GM12875 (cell line): ENCODE data around the gene PURA.

ENCODE experiments used
- H3K4me3 ChIP-seq: one replicate; pipeline ENCODE4 v1.5.1; 2011; ENCODE audit warnings: low read depth, low read length, control low read depth
- TF ChIP-seq, protein P1 (sequence below): IDR thresholded peaks from 2 replicates; pipeline ENCODE4 v1.5.1; 2011; ENCODE audit warnings: low read depth, mild to moderate bottlenecking, control low read depth, inconsistent platforms, low read length, moderate library complexity, borderline replicate concordance; ENCODE audit not compliant: insufficient read depth

Gene PURA

DNA sequence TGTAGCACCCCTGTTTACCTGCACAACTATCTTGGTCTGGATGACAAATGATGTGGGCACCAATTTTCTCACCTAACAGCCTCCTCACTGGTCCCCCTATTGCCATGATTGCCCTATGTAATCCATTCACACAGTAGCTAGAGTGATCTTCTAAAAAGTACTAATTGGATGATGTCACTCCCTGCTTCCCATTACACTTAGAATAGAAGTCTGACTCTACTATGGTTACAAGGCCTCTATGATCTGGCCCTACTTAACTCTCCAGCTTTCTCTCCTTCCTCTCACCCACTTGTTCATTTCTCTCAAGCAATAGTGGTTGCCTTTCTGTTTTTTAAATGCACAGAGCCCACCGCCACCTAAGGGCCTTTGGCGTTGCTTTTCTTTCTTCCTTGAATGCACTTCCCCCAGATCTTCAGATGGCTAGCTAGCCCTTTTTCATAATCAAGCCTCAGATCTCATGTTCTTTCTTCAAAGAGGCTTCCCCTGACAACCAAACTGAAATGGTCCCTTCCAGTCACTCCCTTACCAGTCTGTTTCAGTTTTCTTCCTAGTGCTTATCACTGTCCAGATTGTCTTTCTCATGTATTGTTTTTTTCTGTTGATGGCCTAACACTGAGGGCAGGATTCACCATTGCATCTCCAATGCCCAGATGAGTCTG is 20.5 kb downstream of the PURA start:
- no peak overlapping the region for H3K4me3 ChIP-seq
- TF ChIP-seq, protein P1, sequence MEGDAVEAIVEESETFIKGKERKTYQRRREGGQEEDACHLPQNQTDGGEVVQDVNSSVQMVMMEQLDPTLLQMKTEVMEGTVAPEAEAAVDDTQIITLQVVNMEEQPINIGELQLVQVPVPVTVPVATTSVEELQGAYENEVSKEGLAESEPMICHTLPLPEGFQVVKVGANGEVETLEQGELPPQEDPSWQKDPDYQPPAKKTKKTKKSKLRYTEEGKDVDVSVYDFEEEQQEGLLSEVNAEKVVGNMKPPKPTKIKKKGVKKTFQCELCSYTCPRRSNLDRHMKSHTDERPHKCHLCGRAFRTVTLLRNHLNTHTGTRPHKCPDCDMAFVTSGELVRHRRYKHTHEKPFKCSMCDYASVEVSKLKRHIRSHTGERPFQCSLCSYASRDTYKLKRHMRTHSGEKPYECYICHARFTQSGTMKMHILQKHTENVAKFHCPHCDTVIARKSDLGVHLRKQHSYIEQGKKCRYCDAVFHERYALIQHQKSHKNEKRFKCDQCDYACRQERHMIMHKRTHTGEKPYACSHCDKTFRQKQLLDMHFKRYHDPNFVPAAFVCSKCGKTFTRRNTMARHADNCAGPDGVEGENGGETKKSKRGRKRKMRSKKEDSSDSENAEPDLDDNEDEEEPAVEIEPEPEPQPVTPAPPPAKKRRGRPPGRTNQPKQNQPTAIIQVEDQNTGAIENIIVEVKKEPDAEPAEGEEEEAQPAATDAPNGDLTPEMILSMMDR = no peak

DNA sequence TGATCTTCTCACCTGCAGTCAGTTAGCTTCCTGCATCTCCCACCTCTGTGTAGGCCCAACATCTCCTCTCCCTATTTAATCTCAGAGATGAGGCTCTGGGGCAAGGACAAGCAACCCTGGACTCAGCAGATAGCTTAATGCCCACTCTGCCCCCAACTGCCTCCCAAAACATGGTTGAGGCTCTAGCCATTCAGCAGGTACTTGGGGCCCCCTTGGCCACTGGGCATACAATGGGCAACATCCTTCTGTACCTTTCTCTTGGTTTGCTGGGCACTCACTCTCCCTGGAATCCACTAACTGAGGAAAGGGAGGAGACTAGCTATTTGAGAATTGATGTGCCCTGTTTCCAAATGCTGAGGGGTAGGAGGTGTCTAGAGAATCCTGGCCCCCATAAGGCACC is 21.2 kb downstream of the PURA start:
- H3K4me3 ChIP-seq = no peak overlapping the region
- TF ChIP-seq, protein P1 = no peak

- H3K4me3 ChIP-seq = no peak overlapping the region
- TF ChIP-seq, protein P1 = no peak
These were observed 22.7 kb downstream of the PURA start for GRCh38 chr5:140136624-140137023.

GRCh38 chr5:140140435-140140834 is 26.5 kb downstream of the PURA start:
- no peak overlapping the region for H3K4me3 ChIP-seq
- TF ChIP-seq, protein P1 = no peak

- TF ChIP-seq, protein P1 = no peak
These were observed 27.3 kb downstream of the PURA start for GRCh38 chr5:140141241-140141640.

DNA sequence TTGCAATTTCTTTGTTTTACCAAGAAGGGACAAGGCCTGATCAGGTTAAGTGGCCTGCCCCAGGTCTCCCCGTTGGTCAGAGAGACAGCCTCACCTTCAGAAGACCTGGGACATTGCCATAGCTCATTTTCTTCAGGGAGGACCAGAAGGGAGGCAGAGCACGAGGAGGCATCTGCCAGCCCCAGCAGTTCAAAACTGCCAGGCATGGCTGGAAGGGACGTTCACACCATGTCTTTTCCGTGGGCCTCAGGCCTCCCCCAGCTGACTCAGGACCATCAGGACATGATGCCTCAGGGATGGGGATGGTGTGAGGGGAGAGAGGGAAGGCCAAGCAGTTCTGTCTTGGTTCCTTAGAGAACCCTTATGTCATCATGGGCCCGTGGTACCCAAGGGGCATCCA is 28.3 kb downstream of the PURA start:
- TF ChIP-seq, protein P1 = no peak
- H3K4me3 ChIP-seq = no peak overlapping the region

More at GRCh38 chr5:140141241-140141640, 27.3 kb downstream of the PURA start:
- H3K4me3 ChIP-seq = no peak overlapping the region

GRCh38 chr5:140142856-140143255 is 28.9 kb downstream of the PURA start:
- H3K4me3 ChIP-seq = no peak overlapping the region
- TF ChIP-seq, protein P1 = no peak
